ENCODE results near the gene FAM184B. TPM values are rescaled to one million over a fixed set of nuclear protein-coding genes. Genes with fewer than 3 reads are reported as not detected.

The FAM184B gene
- total RNA-seq, 1 donor from 2014 or later: 5.3 TPM

DNA sequence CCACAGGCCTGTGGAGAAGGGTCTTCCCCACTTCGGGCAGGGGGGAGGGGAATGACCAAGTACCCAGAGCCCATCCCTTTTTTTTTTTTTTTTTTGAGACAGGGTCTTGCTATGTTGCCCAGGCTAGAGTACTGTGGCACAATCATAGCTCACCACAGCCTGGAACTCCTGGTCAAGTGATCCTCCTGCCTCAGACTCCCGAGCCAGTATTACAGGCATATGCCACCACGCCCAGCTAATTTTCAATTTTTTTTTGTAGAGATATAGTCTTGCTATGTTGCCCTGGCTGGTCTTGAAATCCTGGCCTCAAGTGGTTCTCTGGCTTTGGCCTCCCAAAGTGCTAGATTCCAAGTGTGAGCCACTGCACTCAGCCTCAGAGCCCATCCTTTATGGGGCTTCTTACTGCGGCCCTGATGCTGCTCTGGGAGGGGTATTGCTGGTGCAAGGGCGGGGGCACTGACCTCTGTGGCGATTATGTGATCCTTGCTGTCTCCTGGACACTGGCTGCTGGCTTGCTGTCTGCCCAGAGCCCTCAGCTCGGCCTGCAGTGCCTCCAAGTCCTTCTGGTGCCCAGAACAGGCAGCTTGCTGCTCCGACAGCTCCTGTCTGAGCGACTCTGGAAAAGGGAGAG is 134.1 kb downstream of the FAM184B start:
- no peak for FAIRE-seq
- DNase-seq (ENCODE audit: low spot score in 2 of 2): no peak

DNA sequence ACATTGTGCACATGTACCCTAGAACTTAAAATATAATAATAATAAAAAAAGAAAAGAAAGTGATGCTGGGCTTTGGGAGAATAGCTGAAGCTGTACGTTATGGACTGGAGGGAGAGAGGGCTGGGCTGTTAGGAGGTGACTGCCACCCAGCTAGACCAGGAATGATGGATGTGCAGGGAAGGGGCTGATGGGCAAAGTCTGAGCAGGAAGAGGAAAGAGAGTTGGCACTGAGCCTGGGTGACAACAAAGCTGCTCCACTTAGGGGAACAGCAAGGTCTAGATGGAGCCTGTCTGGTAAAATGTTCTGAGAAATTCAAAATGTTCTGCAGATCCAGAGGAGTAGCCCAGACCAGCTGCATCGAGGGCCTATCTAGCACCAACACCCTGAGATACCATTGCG is 134.7 kb downstream of the FAM184B start:
- no peak for DNase-seq (ENCODE audit: low spot score in 2 of 2)
- FAIRE-seq: no peak

DNA sequence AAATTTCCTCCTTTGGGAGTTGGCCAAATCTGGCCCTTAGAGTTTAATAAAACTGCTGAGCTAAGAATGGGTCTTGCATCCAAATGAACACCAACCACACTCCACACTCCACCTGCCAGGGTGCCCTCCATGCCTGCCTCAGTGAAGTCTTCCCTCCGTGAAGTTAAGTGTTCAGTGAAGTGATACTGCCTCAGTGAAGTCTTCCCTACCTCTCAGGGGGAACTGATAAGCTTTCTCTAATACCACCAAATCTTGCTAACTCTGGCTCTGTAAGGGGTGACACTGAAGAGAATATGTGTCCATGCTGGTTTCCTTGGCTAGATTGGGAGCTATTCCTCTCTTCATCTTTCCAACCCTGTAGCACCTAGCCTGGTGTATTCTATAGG is 139.0 kb downstream of the FAM184B start:
- no peak for FAIRE-seq
- DNase-seq (ENCODE audit: low spot score in 2 of 2): no peak

DNA sequence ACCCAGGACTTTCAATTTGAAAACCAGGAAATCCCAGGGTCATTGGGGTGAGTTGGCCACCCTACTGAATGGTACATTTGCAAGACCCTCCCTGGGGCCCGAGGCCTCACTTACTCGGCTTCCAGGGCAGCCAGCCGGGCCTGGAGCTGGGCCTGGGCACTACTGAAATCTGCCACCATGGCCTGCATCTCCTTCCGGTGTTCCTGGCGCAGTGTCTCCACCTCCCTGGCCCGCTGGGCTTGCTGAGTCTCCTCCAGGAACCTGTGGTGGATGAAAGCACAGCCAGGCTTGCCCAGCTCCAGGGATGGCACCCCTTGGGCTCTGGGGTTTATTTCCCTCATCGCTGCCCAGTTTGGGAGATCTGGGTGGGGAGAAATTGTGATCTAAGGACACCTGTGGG is 142.3 kb downstream of the FAM184B start:
- DNase-seq (ENCODE audit: low spot score in 2 of 2) (no peak), FAIRE-seq (no peak)

DNA sequence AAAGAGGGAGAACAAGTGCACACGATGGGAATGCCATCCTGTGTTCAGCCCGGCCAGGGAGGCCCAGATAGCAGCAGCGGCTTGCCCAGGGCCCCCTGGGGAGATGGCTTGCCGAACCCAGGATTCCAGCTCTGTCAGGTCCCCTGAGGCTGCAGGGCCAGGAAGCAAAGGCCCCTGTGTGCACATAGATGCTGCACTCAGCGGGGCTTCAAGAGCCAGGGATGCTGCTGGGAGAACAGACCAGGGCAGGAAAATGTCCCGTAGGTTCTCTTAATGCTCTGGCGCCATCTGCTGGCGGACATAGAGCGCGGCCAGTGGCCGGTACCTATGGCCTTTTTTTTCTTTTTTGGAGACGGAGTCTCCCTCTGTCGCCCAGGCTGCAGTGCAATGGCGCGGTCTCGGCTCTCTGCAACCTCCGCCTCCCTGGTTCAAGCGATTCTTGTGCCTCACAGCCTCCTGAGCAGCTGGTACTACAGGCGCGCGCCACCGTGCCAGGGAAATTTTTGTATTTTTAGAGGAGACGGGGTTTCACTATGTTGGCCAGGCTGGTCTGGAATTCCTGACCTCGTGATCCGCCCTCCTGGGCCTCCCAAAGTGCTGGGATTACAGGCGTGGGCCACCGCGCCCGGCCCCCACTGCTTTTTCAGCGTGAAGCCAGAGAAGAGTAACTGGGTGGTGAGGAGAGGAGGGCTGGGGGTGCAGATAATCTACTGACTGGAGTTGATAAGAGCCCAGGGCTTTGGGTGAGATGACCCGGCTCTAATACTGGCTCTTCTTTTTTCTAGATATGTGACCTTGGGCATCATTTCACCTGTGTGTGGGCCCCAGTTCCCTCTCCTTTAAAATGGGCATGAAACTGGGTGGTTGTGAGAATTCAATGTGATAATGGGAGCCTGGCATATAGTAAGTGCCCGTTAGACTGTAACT is 144.5 kb downstream of the FAM184B start:
- DNase-seq (ENCODE audit: low spot score in 2 of 2): peak; percentile 79 to 85
- no peak for FAIRE-seq

DNA sequence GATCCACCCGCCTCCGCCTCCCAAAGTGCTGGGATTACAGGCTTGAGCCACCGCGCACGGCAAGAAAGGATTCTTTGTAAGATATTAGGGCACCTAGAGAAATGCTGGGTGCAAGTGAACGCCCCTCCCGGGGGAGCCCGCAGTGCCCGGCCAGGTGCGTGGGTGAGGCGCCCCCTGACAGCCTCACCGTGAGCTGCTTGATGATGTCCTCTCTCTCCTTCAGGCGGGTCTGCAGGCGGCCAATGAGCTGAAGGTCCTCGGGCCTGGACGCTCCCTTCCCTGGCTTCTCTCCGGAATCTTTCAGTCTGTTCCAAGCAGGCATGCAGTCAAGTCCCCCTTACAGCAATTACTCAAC is 145.1 kb downstream of the FAM184B start:
- DNase-seq (ENCODE audit: low spot score in 2 of 2) (peak in 1 of 2 donors; percentile 24), FAIRE-seq (no peak)

DNA sequence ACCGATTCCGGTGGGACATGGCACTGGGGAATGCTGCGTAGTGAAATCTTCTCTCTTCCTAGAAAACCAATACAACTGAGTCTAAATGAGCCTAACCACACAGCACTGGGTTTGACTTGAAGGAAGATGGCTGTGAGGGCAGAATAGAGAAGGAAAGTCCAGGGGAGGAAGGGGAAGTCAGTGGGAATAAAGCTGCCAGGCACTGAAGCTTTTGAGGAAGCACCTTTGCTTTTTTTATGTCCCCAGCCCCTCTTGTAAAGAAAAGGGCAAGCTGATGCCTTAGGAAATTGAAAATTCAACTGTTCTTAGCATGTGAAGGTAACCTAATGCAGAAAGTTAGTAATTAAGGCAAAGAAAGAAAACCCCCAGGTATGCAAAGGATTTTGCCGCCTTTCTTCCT is 146.4 kb downstream of the FAM184B start:
- FAIRE-seq: no peak
- DNase-seq (ENCODE audit: low spot score in 2 of 2): no peak

DNA sequence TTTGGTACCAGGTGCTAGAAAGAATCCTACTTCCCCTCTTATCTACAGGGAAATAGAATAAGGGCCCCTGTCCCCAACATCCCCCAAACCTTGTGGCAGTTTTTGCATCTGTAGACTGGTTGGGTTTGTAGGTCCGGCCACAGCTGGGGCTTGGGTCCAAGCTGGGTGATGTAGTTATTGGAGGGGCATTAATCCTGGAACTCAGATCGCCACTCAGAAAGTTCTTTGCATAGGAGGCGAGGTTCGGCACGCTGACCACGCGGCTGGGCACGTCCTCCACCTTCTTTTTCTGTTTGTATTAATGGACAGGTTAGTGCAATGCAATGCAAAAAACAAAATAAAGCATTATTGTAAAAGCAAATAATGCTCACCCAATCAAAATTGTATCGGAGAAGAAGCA is 147.8 kb downstream of the FAM184B start:
- DNase-seq (ENCODE audit: low spot score in 2 of 2) (no peak), FAIRE-seq (no peak)

DNA sequence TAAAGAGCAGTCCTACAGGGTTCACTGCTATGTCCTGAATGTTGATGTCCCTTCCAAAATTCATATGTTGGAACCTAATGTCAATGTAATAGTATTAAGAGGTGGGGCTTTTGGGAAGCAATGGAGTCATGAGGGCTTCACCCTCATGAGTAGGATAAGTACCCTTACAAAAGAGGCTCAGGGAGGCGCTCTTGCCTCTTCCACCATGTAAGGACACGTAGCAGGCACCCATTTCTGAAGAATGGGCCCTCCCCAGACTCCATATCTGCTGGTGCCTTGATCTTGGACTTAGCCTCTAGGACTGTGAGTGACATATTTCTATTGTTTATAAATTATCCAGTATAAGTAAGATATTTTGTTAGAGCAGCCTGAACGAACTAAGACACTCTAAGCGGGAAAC is 151.2 kb downstream of the FAM184B start:
- no peak for DNase-seq (ENCODE audit: low spot score in 2 of 2)
- no peak for FAIRE-seq

DNA sequence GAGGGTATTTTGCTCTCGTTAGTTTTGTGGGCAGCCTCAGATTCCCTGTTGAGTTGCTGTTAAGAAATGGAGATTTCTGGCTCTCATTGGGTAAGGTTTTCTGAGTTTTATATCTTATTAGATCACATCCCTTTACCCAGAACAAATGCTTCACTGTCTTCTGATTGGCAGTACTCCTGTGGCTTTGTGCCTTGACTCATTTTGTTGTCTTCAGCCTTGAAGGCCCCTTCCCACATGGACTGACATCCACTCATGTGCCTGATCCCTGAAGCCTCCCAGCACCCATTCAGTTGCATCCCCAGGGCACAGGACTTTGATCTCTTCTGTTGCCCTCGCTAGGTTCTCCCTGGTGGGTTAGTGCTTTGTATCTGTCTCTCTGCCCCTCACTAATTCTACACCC is 156.6 kb downstream of the FAM184B start:
- no peak for DNase-seq (ENCODE audit: low spot score in 2 of 2)
- no peak for FAIRE-seq

DNA sequence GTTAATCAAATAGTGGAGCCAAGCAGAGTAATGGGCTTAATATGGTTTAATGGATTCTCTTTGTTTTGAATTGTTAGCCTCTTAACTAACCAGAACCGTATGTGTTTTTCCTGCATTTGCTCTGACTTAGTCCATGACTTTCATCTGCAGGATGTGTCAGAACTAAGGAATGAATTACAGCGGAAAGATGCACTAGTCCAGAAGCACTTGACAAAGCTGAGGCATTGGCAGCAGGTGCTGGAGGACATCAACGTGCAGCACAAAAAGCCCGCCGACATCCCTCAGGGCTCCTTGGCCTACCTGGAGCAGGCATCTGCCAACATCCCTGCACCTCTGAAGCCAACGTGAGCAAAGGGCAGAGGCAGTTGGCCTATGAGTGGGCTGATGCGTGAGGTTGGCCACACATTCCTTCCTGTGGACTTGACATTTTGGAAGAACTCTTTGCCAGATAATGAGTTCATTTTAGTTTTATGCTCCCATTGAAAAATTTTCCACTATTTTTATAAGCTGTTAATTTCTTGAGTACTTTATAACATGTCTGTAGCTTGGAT is 157.9 kb downstream of the FAM184B start:
- DNase-seq (ENCODE audit: low spot score in 2 of 2) (no peak), FAIRE-seq (no peak)

DNA sequence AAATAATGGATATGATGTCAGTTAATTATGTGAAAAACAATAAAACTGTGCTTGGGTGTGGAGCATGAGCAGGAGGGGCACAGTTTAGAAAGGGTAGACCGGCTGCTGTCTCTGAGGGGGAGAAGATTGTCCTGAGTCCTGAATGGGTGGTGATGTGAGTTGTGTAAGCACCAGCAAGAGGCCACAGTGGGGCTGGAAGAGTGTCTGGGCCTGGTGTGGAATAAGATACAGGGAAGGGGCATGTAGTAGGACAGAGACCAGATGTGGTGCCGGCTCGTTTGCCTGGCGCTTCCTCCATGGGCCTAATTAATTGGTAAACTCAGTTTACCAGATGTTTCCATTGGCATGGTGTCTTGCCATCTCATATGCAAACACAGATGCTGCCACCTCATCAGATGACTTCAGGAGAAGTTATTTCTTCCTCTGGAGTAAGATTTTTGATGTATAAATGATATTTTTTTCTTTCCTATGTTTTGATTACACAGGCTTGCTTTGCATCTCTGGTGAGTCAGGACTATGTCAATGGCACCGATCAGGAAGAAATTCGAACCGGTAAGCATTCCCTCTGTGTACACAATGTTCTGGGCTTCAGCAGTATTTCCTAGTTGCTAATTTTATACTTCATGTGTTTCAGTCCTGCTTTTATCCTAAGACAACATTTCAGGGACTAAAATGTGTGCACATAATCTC is 161.9 kb downstream of the FAM184B start:
- FAIRE-seq (no peak), DNase-seq (ENCODE audit: low spot score in 2 of 2) (no peak)

DNA sequence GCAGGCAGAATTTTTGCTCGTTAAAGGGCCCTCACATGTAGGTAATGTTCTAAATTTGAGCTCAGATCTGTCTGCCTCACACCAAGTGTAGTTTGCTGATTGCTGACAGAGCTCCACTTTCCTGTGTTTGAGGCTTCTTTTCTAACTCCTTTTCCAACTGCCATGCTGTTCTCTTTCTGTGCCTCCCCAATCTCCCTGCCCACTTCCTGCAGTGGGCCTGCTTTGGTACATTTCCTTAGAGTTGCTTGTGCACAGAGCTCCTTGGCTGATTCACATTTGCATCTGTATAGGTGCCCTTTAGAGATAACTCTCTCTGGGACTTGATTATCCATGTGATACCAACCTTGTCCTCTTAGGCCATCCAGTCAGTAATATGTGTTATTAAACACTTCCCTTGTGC is 162.5 kb downstream of the FAM184B start:
- no peak for FAIRE-seq
- no peak for DNase-seq (ENCODE audit: low spot score in 2 of 2)

DNA sequence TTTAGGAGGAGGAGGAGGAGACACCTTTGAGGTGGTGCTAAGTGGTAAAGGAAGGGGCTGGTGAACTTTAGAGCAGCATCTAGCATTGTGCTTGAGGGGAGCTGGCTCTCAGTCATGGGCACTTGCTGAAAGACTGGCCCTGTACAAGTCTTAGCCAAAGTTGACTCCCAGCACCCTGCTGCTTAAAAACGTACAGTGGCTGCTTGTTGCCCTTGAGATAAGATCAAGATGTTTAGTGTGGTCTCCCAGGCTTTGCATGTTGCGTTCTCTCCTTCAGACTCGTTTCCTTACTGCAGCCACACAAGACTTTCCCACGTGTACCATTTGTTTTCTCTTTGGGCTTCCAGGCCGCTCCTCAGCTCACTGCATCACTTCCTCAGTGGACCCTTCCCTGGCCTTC is 165.1 kb downstream of the FAM184B start:
- DNase-seq (ENCODE audit: low spot score in 2 of 2) (no peak), FAIRE-seq (no peak)

DNA sequence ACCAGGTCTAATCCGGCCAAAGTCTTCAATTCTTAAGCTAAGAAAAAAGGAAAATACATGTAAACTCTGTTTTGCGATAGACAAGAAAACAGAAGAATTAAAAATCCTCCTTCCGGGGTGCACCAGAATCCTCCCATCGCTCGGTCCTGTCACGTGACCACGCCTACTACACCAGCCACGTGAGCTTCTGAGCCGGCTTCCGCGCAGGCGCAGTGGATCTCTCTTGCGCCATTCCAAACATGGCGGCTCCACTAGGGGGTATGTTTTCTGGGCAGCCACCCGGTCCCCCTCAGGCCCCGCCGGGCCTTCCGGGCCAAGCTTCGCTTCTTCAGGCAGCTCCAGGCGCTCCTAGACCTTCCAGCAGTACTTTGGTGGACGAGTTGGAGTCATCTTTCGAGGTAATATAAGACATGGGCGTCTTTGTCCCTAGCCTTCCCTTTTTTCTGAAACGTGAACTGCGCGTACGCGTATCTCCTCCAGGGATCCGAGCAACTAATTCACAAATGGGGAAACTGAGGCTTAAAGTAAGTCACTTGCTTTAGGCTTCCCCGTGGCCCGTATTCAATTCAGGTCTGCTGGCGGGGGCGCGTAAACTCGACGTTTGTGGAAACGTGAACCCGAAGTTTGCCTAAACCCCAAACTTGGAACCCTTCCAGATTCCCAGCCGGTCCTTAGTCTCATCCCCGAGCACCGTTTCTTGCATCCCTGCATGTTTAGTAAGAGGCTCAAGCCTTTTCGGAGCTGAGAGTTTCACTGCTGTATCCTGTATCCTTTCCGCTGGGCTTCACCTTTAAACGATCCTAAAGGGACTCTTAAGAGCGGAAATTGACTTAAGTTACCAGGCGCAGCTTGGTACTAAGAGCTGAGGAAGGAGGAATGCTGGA is 166.8 kb downstream of the FAM184B start, which contains the start of gene MED28:
TSS of gene MED28 (plus strand) at position 226 of the 884 bp plus-strand sequence. CDS start at position 240, 14 bp downstream.
- no peak for FAIRE-seq

DNA sequence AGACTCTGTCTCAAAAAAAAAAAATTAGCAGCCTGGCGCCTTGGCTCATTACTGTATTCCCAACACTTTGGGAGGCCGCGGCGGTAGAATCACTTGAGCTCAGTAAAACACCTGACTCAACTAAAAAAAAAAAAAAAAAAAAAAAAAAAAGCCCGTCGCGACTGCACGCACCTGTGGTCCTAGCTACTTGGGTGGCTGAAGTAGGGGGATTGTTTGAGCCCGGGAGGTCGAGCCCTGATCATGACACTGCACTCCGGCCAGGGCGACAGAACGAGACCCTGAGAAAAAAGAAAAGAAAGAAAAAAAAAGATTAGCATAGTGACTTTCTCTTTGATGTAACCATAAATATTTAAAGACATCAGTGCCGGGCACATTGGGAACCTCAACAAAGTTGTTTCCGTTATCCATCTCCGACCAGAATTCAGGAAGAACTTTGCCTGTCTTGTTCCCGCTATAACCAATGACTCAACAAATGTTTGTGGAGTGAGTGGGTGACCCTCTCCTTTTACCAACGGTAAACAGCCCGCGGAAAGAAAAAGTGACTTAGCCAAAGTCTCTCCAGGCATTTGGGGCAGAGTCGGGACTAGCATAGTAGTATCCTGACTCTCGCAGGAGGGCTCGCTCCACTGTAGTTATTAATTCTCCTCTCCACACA is 167.5 kb downstream of the FAM184B start:
- FAIRE-seq (no peak), DNase-seq (ENCODE audit: low spot score in 2 of 2) (peak in 1 of 2 donors; percentile 50)

More for the DNA sequence above, 166.8 kb downstream of the FAM184B start, which contains the start of gene MED28:
- DNase-seq (ENCODE audit: low spot score in 2 of 2): peak; percentile 75 to 90

DNA sequence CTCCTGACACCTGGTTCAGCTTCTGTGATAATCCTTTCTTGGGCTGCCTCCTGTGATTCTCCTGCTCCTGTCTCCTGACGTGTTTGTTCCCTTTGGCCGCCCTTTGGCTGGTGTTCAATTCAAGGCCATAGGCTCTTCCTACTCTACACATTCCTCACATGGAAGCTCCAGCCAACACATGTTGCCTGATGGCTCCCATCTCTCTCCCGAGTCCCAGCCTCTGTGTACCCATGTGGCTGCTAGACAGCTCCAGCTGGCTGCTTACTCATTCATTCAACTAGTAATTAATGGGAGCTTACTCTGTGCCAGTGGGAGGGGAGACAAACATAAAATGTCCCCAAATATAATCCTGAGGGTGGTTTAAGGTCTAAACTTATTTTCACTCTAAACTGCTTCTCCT is 176.2 kb downstream of the FAM184B start:
- FAIRE-seq (no peak), DNase-seq (ENCODE audit: low spot score in 2 of 2) (no peak)

DNA sequence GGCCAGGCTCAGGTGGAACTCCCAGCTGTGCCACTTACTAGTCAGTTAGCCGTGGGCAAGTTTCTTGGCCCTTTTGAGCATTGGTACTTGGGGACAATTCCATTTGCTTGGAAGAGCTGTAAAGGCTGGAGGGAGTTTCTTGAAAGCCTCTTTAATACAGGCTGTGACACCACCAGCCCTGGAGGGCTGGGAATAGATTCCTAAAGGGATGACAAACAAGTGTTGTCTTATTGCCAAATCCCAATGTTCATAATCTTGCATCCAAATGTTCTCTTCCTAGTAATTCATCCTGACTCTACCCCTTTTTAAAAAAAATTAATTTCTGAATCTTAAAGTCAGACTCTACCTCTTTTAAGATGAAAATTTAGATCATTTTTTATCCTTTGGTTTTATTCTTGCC is 181.6 kb downstream of the FAM184B start:
- no peak for DNase-seq (ENCODE audit: low spot score in 2 of 2)

DNA sequence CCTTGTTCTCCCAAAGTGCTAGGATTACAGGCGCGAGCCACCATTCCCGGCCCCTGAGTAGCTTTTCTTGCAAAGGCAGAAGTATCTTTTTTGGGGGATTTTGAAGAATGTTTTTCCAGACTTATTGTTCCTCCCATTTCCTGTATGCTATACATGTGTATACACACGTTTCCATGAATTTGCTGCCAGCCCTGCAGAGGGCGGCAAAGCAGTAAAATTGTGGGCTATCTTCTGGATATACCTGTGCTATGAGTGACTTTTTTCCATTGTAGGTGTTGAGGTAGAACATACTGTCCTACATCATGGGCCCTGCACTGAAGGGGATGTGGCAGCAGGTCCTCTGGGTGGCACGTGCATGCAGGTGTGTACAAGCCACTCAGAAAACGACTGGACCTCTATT is 183.9 kb downstream of the FAM184B start:
- no peak for FAIRE-seq

More for the DNA sequence above, 181.6 kb downstream of the FAM184B start:
- no peak for FAIRE-seq

More for the DNA sequence above, 183.9 kb downstream of the FAM184B start:
- DNase-seq (ENCODE audit: low spot score in 2 of 2): no peak

Measured in frontal cortex (tissue), 4 donors.